ENCODE results near the gene GABPA.

DNA sequence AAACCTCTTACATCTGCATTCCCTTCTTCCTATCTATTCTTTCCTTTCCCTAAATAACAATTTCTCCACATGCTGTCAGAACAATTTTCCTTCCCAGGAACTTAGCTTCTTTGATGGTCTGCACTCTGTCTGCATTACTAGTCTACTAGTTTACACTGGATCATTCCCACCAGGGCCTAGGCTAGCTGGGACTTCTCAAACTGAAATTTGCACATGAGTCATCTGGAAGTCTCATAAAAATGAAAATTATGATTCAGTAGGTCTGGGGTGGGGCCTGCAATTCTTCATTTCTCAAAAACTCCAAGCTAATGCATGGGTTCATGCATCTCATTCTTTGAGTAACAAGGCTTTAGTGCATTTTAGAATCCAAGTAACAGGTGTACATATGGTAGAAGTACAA is 74.2 kb downstream of the GABPA start:
- TF ChIP-seq POLR2A (IDR thresholded peaks at IDR 0.05; ENCODE audit: low read length) (no peak), GATA1 (IDR thresholded peaks at IDR 0.05; ENCODE audit: low read depth, low read length) (no peak)
